CD4-positive, alpha-beta T cell treated with Interleukin-2 at 100 ng/mL for 4 hours (primary cell): Measurements from ENCODE around the gene SPIRE1.
"Not testable (repeated sequence)": the region's sequence is repeated elsewhere in the genome, so short reads cannot be mapped to it uniquely, and the experiment has no call there.

Experiments
- DNase-seq: peaks from one replicate; pipeline ENCODE4 v3.0.0-alpha.2; 2020; ENCODE audit warnings: low spot score

Gene SPIRE1

DNA sequence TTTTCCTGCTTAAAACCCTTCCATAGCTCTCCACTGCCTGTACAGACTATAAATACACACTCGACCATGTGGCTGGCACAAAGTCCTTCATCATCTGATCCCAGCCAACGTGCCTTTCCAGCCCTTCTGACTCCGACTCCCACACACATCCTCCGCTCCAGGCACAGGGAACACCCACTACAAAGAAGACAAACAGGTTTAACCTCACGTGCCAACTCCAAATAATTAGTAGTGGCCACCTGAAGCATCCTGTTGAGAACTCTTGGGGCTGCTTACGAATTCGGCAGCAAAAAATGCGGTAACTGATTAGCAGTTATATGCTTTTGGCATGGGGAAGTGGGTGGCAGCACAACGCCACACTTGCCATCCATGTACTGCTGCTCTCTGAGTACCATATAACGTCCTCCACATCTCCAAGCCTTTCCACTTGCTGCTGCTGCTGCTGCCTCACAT, 12.1 kb downstream of the SPIRE1 start:
- no peak for DNase-seq

GRCh38 chr18:12645254-12645653, 12.7 kb downstream of the SPIRE1 start:
- no peak for DNase-seq

GRCh38 chr18:12643756-12644155, 14.2 kb downstream of the SPIRE1 start:
- DNase-seq: not testable (repeated sequence)

GRCh38 chr18:12640881-12641200, 17.1 kb downstream of the SPIRE1 start:
- DNase-seq: no peak

- no peak for DNase-seq
Measured at GRCh38 chr18:12639990-12640880, 17.7 kb downstream of the SPIRE1 start.

DNA sequence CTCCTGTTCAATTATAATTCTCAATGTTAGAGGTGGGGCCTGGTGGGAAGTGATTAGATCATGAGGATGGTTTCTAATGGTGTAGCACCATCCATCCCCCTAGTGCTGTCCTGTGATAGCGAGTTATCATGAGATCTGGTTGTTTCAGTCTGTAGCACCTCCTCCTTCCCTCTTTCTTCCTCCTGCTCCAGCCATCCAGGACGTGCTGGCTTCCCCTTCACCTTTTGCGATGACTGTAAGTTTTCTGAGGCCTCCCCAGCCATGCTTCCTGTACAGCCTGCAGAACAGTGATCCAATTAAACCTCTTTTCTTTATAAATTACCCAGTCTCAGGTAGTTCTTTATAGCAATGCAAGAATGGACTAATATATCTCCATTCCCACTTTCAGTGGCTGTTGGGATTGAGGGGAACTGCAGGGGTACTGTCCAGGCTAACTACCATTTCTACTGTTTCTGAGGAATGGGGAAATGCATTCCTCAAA, 19.2 kb downstream of the SPIRE1 start:
- DNase-seq: no peak

DNA sequence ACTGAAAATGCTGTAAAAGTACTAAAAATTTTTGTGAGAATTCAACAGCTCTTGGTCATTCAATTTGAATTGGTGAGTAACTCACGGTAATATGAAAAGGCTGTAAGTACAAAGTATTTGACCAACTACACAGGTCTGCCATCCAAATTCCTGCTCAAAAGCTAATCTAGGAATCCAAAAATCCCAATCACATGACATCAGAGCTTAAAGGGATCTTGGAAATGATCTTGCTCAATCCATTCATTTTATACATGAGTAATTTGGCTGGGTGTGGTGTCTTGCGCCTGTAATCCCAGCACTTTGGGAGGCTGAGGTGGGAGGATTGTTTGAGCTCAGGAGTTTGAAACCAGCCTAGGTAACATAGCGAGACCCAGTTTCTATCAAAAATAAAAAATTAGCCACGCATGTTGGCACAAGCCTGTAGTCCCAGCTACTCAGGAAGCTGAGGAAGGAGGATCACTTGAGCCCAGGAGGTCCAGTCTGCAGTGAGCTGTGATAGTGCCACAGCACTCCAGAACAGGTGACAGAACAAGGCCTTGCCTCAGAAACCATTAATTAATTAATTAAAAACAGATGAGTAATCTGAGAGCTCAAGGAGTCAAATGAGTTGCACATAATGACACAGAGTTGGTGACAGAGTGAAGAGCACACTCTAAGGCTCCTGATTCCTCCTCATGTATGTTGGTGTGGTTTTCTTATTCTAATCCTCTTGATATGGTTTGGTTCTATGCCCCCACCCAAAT, 19.8 kb downstream of the SPIRE1 start:
- no peak for DNase-seq

GRCh38 chr18:12637393-12637792, 20.5 kb downstream of the SPIRE1 start:
- no peak for DNase-seq

DNA sequence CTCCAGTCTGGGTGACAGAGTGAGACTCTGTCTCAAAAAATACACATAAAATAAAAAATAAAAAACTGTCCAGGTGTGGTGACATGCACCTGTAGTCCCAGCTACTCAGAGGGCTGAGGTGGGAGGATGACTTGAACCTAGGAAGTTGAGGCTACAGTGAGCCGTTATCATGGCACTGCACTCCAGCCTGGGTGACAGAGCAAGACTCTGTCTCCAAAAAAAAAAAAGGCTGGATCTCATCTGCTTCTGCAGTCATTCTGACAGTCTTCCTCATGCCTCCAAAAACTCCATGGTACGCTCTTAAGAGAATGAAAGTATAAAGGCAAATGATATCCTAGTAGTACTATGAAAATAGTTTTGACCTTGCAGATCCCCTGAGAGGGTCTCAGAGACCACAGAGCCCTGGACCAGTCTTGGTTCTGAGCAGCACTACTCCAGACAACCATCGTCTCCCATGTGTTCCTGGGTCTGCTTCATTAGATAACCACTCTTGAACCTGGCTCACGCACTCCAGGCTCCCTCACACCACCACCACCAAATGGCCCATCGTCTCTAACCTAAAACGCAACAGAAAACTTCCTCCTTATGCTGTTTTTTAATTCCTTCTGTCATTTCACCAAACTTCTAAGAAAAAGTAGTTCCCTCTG, 26.0 kb downstream of the SPIRE1 start:
- no peak for DNase-seq

DNA sequence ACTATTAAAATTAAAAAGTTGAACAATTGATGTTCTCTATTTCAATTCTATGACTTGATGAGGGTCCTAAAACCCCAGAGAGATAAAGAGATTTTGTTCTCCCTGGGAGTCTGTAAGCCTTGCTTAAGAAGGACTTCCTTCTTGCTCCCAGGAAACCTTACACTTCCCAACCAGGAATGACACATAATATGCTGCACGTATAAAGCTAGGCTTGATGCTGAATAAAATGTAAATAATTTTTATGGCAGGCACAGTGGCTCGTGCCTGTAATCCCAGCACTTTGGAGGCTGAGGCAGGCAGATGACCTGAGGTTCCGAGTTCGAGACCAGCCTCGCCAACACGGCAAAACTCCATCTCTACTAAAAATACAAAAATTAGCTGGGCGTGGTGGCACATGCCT, 27.8 kb downstream of the SPIRE1 start:
- no peak for DNase-seq

- DNase-seq: no peak
Measured at GRCh38 chr18:12628706-12629702, 28.9 kb downstream of the SPIRE1 start.

- not testable (repeated sequence) for DNase-seq
Measured at GRCh38 chr18:12627199-12627598, 30.7 kb downstream of the SPIRE1 start.

GRCh38 chr18:12625241-12625640, 32.7 kb downstream of the SPIRE1 start:
- no peak for DNase-seq

GRCh38 chr18:12621742-12622306, 36.1 kb downstream of the SPIRE1 start:
- DNase-seq: no peak

DNA sequence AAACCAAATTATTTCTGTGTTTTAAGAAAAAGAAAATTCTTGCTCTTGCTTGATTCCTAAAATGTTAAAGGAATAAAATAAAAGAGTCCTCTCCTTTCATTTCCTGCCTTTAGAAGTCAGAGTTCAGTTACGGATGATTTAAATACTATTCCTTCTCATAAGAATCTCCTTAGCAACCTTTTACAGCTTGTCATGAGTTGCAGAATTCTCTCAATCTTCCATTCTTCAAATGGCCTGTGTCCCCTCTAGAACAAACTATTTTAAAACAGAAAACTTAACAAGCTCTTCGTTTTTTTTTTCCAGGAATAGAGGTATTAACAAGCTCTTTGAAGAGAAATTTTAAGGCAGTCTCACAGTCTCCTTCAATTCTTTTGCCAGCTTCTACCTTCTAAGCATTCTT, 42.2 kb downstream of the SPIRE1 start:
- no peak for DNase-seq

DNA sequence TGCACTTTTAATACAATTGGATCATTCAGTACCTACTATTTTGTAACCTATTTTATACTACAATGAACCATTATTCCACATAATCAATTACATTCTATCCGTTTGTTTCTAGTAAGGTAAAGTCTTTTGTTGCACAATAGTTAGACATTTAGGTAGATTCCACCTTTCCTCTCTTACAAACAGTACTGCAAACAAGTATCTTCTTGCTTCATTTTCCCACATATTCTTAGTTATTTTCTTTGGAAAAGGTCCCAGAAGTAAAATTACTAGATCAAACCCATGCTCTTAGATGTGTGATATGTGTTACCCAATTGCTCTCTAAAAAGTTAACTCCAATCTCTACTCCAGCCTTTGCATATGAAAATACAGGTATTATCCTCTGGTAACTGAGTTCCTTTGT, 49.6 kb downstream of the SPIRE1 start:
- no peak for DNase-seq

DNA sequence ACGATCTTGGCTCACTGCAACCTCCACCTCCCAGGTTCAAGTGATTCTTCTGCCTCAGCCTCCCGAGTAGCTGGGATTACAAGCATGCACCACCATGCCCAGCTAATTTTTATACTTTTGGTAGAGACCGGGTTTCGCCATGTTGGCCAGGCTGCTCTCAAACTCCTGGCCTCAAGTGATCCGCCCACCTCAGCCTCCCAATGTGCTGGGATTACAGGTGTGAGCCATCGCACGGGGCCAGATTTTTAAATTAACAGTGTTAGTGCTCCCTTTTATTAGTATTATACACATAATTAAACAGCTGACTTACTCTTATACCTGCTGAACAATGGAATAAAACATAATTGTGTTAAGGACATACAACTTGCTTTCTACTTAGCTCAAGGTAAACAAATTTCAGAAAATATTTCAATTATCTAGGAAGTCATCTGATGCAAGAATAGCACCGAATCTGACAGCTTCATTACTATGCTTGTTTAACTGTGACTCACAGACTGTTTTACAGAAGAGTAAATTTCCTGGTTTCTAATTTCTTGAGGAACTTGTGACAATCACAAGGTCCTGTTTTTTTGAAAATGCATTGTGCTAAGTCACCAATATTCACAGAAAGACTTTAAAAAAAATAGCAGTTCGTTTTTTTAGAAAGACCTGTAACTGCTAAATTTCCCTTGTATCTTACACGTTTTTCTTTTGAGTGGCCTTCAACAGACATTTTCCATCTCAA, 51.2 kb downstream of the SPIRE1 start:
- no peak for DNase-seq

- DNase-seq: no peak
Measured at GRCh38 chr18:12604445-12605007, 53.4 kb downstream of the SPIRE1 start.

GRCh38 chr18:12599966-12600365, 57.9 kb downstream of the SPIRE1 start:
- no peak for DNase-seq

- DNase-seq: no peak
Measured at GRCh38 chr18:12599543-12599942, 58.4 kb downstream of the SPIRE1 start.
